ENCODE data around the gene PLSCR3. TPM values are rescaled to one million over a fixed set of nuclear protein-coding genes. Genes with fewer than 3 reads are reported as not detected.

Gene PLSCR3
- total RNA-seq, 2 donors from 2014 or later: 60.5 to 62.6 TPM

GRCh38 chr17:7436556-7437368 is 42.4 kb upstream of the PLSCR3 start:
- ATAC-seq (replicated peaks in 1 of 2) (peak; percentile 79), DNase-seq (peak; percentile 89 to 90)
- H3K9me3 Mint-ChIP-seq: no peaks in the 10 kb centered on the region
- peaks cover 27% of the 10 kb centered on the region for H3K27me3 Mint-ChIP-seq (ENCODE audit: low read depth)
- peak overlapping the region; percentile 90 to 97 for H3K4me3 Mint-ChIP-seq
- H3K4me1 Mint-ChIP-seq (ENCODE audit: low read depth): peaks cover 39% of the 10 kb centered on the region
- no peak overlapping the region for H3K27ac Mint-ChIP-seq
- peaks cover 2 to 6% of the 10 kb centered on the region in 2 donors for H3K36me3 Mint-ChIP-seq (ENCODE audit: insufficient read depth in 2 of 2)

GRCh38 chr17:7435676-7436555 is 41.6 kb upstream of the PLSCR3 start:
- peak overlapping the region; percentile 90 to 97 for H3K4me3 Mint-ChIP-seq
- peak overlapping the region; percentile 82 for H3K27ac Mint-ChIP-seq
- DNase-seq: peak; percentile 71 to 76
- peaks cover 39% of the 10 kb centered on the region for H3K4me1 Mint-ChIP-seq (ENCODE audit: low read depth)
- H3K9me3 Mint-ChIP-seq: no peaks in the 10 kb centered on the region
- ATAC-seq (replicated peaks in 1 of 2): peak; percentile 41 to 50
- H3K27me3 Mint-ChIP-seq (ENCODE audit: low read depth): peaks cover 20% of the 10 kb centered on the region
- H3K36me3 Mint-ChIP-seq (ENCODE audit: insufficient read depth in 2 of 2): peaks cover 2 to 6% of the 10 kb centered on the region in 2 donors

- no peaks in the 10 kb centered on the region for H3K9me3 Mint-ChIP-seq
- ATAC-seq (replicated peaks in 1 of 2) (no peak), DNase-seq (no peak)
- peaks cover 12% of the 10 kb centered on the region for H3K4me1 Mint-ChIP-seq (ENCODE audit: low read depth)
- no peak overlapping the region for H3K4me3 Mint-ChIP-seq
- no peak overlapping the region for H3K27ac Mint-ChIP-seq
- no peaks in the 10 kb centered on the region for H3K27me3 Mint-ChIP-seq (ENCODE audit: low read depth)
- H3K36me3 Mint-ChIP-seq (ENCODE audit: insufficient read depth in 2 of 2): no peaks in the 10 kb centered on the region
These were observed 38.0 kb upstream of the PLSCR3 start for GRCh38 chr17:7432296-7432695.

GRCh38 chr17:7431231-7431630 is 36.9 kb upstream of the PLSCR3 start:
- no peaks in the 10 kb centered on the region for H3K9me3 Mint-ChIP-seq
- no peak overlapping the region for H3K4me3 Mint-ChIP-seq
- H3K27me3 Mint-ChIP-seq (ENCODE audit: low read depth): no peaks in the 10 kb centered on the region
- H3K4me1 Mint-ChIP-seq (ENCODE audit: low read depth): peaks cover 4% of the 10 kb centered on the region
- DNase-seq (no peak), ATAC-seq (replicated peaks in 1 of 2) (no peak)
- no peaks in the 10 kb centered on the region for H3K36me3 Mint-ChIP-seq (ENCODE audit: insufficient read depth in 2 of 2)
- H3K27ac Mint-ChIP-seq: no peak overlapping the region

- Mint-ChIP-seq H3K36me3 (ENCODE audit: insufficient read depth in 2 of 2) (no peaks in the 10 kb centered on the region), H3K4me1 (ENCODE audit: low read depth) (no peaks in the 10 kb centered on the region), H3K27ac (no peak overlapping the region), H3K4me3 (no peak overlapping the region), H3K9me3 (no peaks in the 10 kb centered on the region), H3K27me3 (ENCODE audit: low read depth) (no peaks in the 10 kb centered on the region)
- DNase-seq: no peak
- no peak for ATAC-seq (replicated peaks in 1 of 2)
These were observed 35.4 kb upstream of the PLSCR3 start for GRCh38 chr17:7429722-7430121.

GRCh38 chr17:7428557-7428956 is 34.2 kb upstream of the PLSCR3 start, which contains the start of gene SPEM3:
SPEM3 (plus strand) TSS chr17:7428857; CDS start chr17:7428903, 46 bp downstream.
- no peak for ATAC-seq (replicated peaks in 1 of 2)
- no peak for DNase-seq
- H3K36me3 Mint-ChIP-seq (ENCODE audit: insufficient read depth in 2 of 2): no peaks in the 10 kb centered on the region
- H3K4me3 Mint-ChIP-seq: no peak within 1 kb of the TSS
- H3K27me3 Mint-ChIP-seq (ENCODE audit: low read depth): no peaks in the 10 kb centered on the region
- no peak within 1 kb of the TSS for H3K27ac Mint-ChIP-seq
- H3K9me3 Mint-ChIP-seq: no peaks in the 10 kb centered on the region
- H3K4me1 Mint-ChIP-seq (ENCODE audit: low read depth): no peaks in the 10 kb centered on the region

- Mint-ChIP-seq H3K4me3 (no peak overlapping the region), H3K9me3 (no peaks in the 10 kb centered on the region), H3K4me1 (ENCODE audit: low read depth) (no peaks in the 10 kb centered on the region), H3K27me3 (ENCODE audit: low read depth) (no peaks in the 10 kb centered on the region), H3K36me3 (ENCODE audit: insufficient read depth in 2 of 2) (no peaks in the 10 kb centered on the region), H3K27ac (no peak overlapping the region)
- ATAC-seq (replicated peaks in 1 of 2): no peak
- no peak for DNase-seq
These were observed 33.2 kb upstream of the PLSCR3 start for GRCh38 chr17:7427549-7427948.

GRCh38 chr17:7426896-7427489 is 32.7 kb upstream of the PLSCR3 start:
- DNase-seq (no peak), ATAC-seq (replicated peaks in 1 of 2) (no peak)
- Mint-ChIP-seq H3K4me1 (ENCODE audit: low read depth) (no peaks in the 10 kb centered on the region), H3K4me3 (no peak overlapping the region), H3K27ac (no peak overlapping the region), H3K27me3 (ENCODE audit: low read depth) (no peaks in the 10 kb centered on the region), H3K9me3 (no peaks in the 10 kb centered on the region), H3K36me3 (ENCODE audit: insufficient read depth in 2 of 2) (no peaks in the 10 kb centered on the region)

- no peaks in the 10 kb centered on the region for H3K9me3 Mint-ChIP-seq
- no peaks in the 10 kb centered on the region for H3K4me1 Mint-ChIP-seq (ENCODE audit: low read depth)
- no peak for ATAC-seq (replicated peaks in 1 of 2)
- DNase-seq: no peak
- H3K36me3 Mint-ChIP-seq (ENCODE audit: insufficient read depth in 2 of 2): no peaks in the 10 kb centered on the region
- no peak overlapping the region for H3K27ac Mint-ChIP-seq
- H3K27me3 Mint-ChIP-seq (ENCODE audit: low read depth): no peaks in the 10 kb centered on the region
- no peak overlapping the region for H3K4me3 Mint-ChIP-seq
These were observed 32.0 kb upstream of the PLSCR3 start for GRCh38 chr17:7426203-7426863.

GRCh38 chr17:7425756-7426155 is 31.4 kb upstream of the PLSCR3 start:
- ATAC-seq (replicated peaks in 1 of 2) (no peak), DNase-seq (no peak)
- Mint-ChIP-seq H3K4me1 (ENCODE audit: low read depth) (no peaks in the 10 kb centered on the region), H3K36me3 (ENCODE audit: insufficient read depth in 2 of 2) (no peaks in the 10 kb centered on the region), H3K27ac (no peak overlapping the region), H3K9me3 (no peaks in the 10 kb centered on the region), H3K4me3 (no peak overlapping the region), H3K27me3 (ENCODE audit: low read depth) (no peaks in the 10 kb centered on the region)

- ATAC-seq (replicated peaks in 1 of 2) (no peak), DNase-seq (no peak)
- no peaks in the 10 kb centered on the region for H3K36me3 Mint-ChIP-seq (ENCODE audit: insufficient read depth in 2 of 2)
- H3K4me3 Mint-ChIP-seq: no peak within 1 kb of the TSS
- H3K4me1 Mint-ChIP-seq (ENCODE audit: low read depth): no peaks in the 10 kb centered on the region
- H3K27ac Mint-ChIP-seq: no peak within 1 kb of the TSS
- no peaks in the 10 kb centered on the region for H3K27me3 Mint-ChIP-seq (ENCODE audit: low read depth)
- no peaks in the 10 kb centered on the region for H3K9me3 Mint-ChIP-seq
These were observed 31.0 kb upstream of the PLSCR3 start, which contains the start of gene SPEM2 for GRCh38 chr17:7425316-7425715. SPEM2 (plus strand) TSS chr17:7425616; CDS start chr17:7425689, 73 bp downstream.

GRCh38 chr17:7423679-7424078 is 29.4 kb upstream of the PLSCR3 start:
- no peaks in the 10 kb centered on the region for H3K9me3 Mint-ChIP-seq
- no peak overlapping the region for H3K4me3 Mint-ChIP-seq
- no peak overlapping the region for H3K27ac Mint-ChIP-seq
- H3K4me1 Mint-ChIP-seq (ENCODE audit: low read depth): no peaks in the 10 kb centered on the region
- no peak for DNase-seq
- ATAC-seq (replicated peaks in 1 of 2): no peak
- no peaks in the 10 kb centered on the region for H3K27me3 Mint-ChIP-seq (ENCODE audit: low read depth)
- H3K36me3 Mint-ChIP-seq (ENCODE audit: insufficient read depth in 2 of 2): no peaks in the 10 kb centered on the region

All from activated T-cell treated with anti-CD3 and anti-CD28 coated beads, Interleukin-2, amount 50 U/mL, for 72 hours (primary cell).